Astrocyte of the cerebellum (primary cell): ENCODE results near the gene CPXM1.
"Not testable (repeated sequence)": the region's sequence is repeated elsewhere in the genome, so short reads cannot be mapped to it uniquely, and the experiment has no call there.

ENCODE experiments used
- DNase-seq: peaks from one replicate; pipeline ENCODE4 v3.0.0-alpha.2; 2011; ENCODE audit warnings: low read depth
- H3K4me3 ChIP-seq: 2 replicates; pipeline ENCODE4 v1.5.1; 2011; ENCODE audit warnings: mild to moderate bottlenecking, low read depth, low read length, moderate library complexity
- CTCF ChIP-seq: IDR thresholded peaks from 2 replicates; pipeline ENCODE4 v1.5.1; 2012; ENCODE audit warnings: low read length, low read depth, moderate library complexity, mild to moderate bottlenecking; ENCODE audit errors: missing control alignments
- in situ Hi-C: cut with HindIII; loops from 2 replicates; pipeline ENCODE4 v1.10.0; 2017; ENCODE audit warnings: low sequenced_read_pairs

Gene CPXM1

DNA sequence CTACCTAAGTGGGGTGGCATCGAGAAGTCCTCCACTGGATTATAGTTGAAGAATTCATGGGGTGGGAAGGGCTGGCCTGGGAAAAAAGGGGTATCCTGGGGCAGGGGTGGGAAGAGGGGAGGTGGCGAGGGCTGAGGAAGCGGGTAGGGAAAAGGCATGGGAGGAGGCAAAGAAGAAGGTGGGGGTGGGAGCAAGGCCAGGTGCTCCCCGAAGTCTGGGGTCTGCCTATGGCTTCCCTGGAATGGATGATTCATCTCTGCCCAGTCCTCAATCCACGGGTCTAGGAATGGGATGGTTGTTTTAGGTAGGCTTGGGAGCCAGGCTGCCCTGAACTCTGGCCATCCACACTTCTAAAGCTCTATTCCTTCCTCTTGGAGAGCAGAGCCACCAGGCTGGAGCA lies 35.6 kb upstream of the CPXM1 start:
- in situ Hi-C loops = no loop called here
- no peak for TF ChIP-seq CTCF
- no peak overlapping the region for H3K4me3 ChIP-seq
- DNase-seq = no peak

GRCh38 chr20:2835331-2835796 lies 34.9 kb upstream of the CPXM1 start:
- DNase-seq = no peak
- no peak overlapping the region for H3K4me3 ChIP-seq
- in situ Hi-C loops = no loop called here
- no peak for TF ChIP-seq CTCF

DNA sequence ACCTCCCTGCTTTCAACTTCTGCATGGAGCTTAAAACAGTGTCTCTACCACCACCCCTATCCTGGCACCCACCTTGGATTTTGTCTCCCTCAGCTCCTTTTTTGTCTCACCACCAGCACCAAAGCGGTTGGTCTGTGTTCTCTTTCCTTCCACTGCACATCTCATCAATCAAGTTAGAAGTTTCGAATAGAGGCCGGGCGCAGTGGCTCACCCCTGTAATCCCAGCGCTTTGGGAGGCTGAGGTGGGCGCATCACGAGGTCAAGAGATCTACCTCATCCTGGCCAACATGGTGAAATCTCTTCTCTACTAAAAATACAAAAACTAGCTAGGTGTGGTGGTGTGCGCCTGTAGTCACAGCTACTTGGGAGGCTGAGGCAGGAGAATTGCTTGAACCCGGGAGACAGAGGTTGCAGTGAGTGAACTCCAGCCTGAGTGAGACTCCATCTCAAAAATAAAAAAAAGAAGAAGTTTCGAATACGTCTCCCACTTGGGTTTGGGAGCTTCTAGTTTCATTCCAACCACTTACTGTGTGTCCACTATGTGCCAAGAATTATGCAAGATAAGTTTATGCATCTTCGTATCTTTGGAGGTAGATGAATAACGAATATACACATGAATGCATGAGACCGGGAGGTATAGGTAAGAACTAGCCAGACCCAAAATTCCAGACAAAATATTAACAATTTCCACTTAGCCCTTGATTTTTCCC lies 34.1 kb upstream of the CPXM1 start:
- H3K4me3 ChIP-seq = no peak overlapping the region
- in situ Hi-C loops = no loop called here
- DNase-seq = no peak
- TF ChIP-seq CTCF = no peak

DNA sequence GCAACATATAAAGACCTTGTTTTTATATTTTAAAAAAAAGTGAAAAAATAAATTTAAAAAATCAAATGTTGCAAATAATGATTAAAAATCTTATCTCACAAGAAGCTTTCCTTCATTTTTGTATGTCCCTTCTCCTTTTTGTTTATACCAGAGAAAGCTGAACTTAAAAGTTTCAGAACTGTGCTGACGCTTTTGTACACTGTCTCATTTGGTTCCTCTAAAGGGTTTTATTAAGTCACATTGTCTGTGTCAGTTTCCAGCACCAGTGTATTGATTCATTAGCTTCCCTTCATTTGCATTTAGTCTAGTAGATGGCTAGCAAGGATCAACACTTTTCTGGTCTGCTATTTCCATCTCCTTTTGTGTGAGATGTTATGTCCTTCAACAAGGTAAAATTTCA lies 33.3 kb upstream of the CPXM1 start:
- in situ Hi-C loops = no loop called here
- no peak overlapping the region for H3K4me3 ChIP-seq
- DNase-seq = no peak
- TF ChIP-seq CTCF = no peak

- H3K4me3 ChIP-seq, in situ Hi-C loops, DNase-seq: not testable (repeated sequence)
These were observed 30.8 kb upstream of the CPXM1 start for GRCh38 chr20:2831206-2831605.

GRCh38 chr20:2829376-2829775 lies 28.9 kb upstream of the CPXM1 start:
- in situ Hi-C loops = no loop called here
- no peak for DNase-seq
- no peak for TF ChIP-seq CTCF
- no peak overlapping the region for H3K4me3 ChIP-seq

DNA sequence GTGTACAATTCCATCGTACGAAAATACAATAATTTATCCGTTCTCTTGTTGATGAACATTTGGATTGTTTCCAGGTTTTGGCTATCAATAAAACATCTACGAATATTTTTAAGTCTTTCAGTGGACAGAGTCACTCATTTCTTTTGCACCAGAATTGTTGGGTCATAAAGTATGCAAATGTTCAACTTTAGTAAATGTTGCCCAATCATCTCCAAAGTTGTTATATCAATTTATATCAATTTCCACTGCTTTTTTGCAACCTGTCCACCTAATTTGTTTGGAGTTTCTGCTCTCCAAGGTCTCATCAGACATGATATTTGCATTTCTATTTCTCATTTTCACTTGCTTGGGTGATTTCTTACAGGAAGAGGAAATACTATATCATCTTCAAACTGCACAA lies 26.2 kb upstream of the CPXM1 start:
- no peak for DNase-seq
- in situ Hi-C loops = no loop called here
- no peak for TF ChIP-seq CTCF
- no peak overlapping the region for H3K4me3 ChIP-seq
